NCI-H2081 (cell line): ENCODE measurements around the gene PRM2.
"Not testable (repeated sequence)": the region's sequence is repeated elsewhere in the genome, so short reads cannot be mapped to it uniquely, and the experiment has no call there.

Source experiments
- DNase-seq, 2 experiments: peaks; one replicate each; lab custom pipeline; 2025; lab: John Stamatoyannopoulos, UW

Gene PRM2

DNA sequence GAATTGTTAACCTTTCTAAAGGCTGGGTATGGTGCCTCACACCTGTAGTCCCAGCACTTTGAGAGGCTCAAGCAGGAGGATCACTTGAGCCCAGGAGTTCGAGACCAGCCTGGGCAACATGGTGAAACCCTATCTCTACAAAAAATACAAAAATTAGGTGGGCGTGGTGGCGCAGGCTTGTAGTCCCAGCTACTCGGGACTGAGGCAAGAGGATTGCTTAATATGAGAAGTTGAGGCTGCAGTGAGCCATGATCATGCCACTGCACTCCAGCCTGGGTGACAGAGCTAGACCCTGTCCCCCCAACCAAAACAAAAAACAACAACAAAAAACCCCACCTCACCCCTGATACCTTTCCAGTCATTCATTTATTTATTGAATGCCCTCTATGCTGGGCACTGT lies 13.4 kb upstream of the PRM2 start:
- DNase-seq: not testable (repeated sequence)

DNA sequence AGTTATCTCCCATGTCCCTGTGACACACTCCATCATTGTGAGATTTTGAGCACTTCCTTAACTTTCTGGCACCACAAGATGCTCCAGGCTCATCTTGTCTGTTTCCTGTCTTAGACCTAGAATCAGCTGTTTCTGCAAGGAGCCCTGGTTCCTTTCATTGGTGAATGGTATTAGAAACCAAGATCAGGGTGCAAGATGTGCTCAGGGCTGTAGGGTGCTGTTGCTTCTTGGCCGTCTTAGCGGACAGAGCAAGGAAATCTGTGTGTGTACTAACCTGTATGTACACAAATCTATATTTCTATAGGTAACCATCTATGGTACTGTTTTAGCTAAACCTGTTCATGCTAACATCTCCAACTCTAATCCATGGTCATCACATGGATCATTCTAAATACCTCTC lies 12.9 kb upstream of the PRM2 start:
- DNase-seq: no peak

DNA sequence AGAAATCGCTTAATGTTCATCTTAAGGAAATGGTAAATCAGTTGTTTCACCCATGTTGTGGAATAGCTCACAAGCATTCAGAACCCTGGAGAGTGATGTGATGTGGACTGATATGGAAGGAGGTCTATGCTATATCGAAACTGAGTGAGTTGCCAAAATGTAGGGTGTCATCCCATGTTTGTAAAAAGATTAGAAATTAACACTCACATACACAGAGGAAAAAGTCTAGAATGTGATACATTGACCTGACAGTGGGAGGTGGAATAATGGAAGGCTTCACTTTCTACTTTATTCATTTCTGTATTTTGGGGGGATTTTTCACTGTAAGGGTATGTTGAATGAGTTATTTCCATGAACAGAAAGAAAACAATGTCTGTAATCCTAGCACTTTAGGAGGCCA lies 9.6 kb upstream of the PRM2 start:
- no peak for DNase-seq

DNA sequence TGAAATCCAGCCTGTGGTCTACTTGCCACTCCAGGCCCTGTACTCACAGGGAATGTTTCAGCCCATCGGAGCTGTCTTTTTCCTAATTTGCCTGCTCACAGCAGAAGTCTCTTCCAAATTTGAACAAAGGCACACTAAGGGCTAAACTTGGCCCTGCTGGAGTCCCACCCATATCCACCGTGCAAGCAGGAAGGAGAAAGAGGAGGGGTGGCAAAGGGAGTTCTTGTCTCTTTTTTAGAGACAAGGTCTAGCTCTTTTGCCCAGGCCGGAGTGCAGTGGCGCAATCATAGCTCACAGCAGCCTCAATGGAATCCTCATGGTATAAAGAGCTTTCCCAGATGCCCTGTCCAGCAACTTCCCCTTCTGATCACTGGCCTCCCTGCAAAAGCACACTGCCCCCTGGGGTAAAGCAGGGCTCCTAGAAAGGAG lies 7.6 kb upstream of the PRM2 start:
- no peak for DNase-seq

DNA sequence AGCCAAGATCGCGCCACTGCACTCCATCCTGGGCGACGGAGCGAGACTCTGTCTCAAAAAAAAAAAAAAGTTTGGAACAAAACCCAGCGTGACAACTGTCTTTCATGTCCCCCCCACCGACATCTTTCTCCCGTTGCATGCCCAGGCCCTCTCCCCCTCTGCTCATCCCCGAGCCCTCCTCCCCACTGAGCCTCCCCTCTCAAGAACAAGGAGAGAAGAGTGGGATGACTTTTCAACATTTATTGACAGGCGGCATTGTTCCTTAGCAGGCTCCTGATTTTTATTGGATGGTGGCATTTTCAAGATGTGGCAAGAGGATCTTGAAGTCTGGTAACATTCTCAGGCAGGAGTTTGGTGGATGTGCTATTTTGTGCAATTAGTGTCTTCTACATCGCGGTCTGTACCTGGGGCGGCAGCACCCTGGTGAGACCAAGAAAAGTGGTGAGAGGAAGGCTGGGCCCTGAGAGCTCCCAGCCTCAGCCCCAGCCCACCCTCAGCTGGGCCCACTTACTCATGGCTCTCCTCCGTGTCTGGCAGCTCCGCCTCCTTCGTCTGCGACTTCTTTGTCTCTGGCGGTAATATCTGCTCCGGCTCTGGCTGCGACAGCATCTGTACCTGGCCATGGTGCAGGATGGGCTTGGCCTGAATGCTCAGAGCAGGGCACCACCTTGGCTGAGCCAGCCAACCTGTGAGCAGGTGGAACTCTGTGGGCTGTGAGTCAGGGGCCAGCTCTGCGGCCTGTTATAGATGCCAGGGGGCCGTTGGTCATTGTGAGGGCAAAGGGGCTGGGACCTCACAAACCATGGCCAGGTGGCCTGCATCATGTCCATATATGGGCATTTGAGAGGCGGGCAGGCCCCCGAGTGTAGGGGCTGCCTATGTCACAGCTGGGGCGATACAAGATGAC lies 4.6 kb upstream of the PRM2 start, which contains the start of gene PRM1:
PRM1 (minus strand) TSS at position 715 of the 907 bp plus-strand sequence; CDS start at position 623, 92 bp downstream.
- DNase-seq: no peak

DNA sequence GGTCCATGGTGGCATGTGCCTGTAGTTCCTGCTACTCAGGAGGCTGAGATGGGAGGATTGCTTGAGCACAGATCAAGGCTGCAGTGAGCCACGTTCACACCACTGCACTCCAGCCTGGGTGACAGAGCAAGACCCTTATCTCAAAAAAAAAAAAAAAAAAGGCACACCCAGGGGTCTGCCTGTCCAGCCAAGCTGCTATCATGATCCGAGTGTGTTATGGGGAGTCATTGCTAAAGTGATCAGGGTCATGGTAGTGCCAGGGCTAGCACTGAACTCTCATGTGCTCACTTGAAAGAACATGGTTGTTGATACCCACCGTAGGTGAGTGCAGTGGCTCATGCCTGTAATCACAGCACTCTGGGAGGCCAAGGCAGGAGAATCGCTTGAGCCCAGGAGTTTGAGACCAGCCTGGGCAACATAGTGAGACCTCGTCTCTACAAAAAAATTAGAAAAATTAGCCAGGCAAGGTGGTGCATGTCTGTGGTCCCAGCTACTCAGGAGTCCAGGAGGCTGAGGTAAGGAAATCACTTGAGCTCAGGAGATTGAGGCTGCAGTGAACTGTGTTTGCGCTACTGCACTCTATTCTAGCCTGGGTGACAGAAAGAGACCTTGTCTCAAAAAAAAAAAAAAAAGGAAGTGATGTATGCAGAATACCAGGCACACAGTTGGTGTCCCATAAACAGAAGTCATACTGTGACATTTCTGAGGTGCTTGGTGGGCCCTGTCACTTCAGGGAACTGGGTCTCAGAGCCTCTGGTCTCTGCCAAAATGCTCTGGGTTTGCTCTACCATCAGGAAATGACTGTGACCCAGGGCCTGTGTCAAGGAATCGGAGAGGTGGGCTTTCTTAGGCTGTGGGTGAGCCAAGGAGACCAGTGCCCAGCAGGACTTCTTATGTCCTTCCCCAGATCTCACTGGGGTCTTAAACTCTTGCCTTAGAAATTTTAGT lies 2.7 kb upstream of the PRM2 start:
- DNase-seq: no peak

DNA sequence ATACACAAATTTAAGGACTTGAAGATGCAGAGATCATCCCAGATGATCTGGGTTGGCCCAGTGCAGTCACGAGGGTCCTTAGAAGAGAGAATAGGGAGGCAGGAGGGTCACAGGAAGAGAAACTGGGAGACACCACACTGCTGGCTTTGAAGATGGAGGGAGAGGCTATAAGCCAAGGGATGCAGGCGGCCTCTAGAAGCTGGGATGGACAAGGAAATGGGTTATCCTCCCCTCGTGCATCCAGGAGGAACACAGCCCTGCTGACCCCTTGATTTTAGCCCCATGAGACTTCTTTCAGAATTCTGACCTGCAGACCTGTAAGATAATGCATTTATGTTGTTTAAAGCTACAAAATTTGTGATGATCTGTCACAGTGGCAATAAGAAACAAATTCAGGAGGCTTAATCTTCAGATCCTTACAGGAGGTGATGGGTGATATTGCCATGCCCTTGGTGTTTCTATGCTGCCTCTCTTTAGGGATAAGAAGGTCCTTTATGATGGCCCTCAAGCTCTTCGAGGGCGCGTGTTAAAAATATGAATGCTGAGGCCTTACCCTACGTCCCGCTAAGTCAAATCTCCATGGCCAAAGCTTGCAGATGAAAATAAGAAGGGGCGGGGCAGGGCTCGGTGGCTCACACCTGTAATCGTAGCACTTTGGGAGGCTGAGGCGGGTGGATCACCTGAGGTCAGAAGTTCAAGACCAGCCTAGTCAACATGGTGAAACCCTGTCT lies 1.5 kb upstream of the PRM2 start:
- DNase-seq: no peak

DNA sequence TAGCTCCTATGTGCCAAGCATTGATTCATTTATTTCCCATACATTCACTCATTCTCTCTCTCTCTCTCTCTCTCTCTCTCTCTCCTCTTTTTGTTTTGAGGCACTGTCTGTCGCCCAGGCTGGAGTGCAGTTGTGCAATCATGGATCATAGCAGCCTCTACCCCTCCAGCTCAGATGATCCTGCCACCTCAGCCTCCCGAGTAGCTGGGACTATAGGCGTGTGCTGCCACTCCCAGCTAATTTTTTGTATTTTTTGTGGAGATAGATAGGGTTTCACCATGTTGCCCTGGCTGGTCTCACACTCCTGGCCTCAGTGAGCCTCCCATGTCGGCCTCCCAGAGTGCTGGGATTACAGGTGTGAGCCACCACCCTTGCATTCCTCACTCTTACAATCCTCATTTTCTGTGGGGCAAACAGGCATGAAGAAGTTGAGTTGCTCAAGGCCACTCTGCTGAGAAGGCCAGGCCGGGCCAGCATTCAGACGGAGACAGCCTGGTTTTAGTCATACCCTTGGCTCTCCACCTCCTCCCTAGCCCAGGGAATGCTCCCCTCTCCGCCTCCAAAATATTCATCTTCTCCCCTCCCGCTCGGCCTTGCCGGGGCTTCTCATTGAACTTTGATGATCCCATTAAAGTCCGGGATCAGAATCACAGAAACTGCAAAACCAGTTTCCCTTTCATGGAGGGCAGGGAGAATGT lies 765 bp upstream of the PRM2 start:
- no peak for DNase-seq

DNA sequence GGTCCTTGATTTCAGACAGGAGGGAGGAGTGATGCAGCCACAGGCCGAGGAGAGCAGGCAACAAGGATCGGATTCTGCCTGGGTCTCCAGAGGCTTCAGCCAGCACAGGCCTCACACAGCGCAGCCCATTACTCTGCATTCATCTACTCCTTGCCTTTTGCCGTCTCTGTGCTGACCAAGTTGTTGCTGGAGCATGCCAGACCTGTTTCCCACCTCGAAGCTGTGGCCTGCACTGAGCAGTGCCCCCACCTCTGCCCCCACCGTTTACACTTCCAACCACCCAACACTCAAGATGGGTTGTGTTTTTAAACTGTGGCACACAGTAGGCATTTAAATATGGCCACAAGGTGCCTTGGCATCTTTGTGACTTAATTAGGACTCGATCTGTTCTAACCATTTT lies 1.3 kb downstream of the PRM2 start:
- DNase-seq: no peak

DNA sequence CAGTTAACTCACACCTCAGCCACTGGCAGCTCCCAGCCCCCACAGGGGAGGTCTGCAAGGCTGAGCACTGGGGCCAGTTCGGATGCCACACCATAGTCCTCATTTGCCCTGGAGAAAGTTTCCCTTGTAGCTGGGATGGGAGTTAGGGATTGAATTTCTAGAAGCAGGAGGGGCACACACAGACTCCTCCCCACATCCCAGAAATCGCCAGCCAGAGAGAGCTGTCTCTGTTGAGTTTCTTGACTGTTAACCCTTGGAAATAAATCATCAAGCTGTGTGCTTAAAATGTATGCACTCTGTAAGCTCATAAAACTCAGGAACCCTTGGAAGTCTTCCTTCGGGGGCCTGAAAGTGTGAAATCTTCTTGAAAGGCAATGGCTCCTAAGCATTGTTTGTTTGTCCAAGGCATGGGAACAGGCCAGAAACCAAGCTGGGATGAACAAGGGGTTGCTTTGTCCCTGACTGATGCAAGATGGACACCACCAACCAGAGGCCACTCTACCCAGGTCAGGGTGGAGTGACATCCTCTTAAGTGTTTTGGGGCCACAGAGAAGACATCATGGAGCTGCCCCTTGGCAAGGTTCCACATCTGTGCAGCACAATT lies 2.5 kb downstream of the PRM2 start:
- DNase-seq: no peak

DNA sequence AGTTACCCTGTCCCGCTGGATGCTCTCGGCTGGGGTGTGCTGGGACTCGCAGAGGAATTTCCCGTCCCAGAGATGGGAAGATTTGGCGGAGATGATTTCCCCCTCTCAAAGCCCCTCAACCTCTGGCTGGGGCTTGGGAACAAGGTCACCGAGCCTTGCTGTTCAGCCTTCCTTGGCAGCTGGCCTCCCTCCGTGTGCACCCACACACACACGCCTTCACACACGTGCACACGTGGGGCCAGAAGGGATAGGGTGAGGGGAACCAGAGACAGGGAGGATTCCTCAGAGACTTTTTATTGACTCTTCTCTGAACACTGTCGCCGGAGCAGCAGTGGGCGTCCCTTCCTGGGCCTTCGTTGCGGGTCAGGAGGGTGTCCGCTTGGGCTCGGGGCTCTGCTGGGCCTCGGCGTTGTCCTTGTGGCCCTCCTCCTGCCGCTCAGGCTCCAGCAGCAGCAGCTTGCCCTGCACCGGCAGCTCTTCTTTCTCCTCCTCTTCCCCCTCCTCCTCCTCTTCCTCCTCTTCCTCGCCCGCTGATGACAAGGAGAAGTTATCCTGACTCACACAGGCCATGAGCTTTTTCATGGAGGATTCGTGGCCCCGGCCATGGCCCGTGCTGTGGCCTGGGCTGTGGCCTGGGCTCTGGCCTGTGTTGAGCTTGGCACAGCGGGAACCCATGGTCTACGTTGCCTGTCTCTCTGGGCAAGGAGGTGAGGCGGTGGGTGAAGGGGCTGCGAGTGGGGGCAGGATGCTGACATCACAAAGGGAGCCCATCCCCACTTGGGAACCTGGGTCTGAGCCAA lies 3.2 kb downstream of the PRM2 start, which contains the start of gene PRM3:
PRM3 (minus strand) TSS at position 709 of the 800 bp plus-strand sequence; CDS start at position 675, 34 bp downstream.
- DNase-seq: no peak

DNA sequence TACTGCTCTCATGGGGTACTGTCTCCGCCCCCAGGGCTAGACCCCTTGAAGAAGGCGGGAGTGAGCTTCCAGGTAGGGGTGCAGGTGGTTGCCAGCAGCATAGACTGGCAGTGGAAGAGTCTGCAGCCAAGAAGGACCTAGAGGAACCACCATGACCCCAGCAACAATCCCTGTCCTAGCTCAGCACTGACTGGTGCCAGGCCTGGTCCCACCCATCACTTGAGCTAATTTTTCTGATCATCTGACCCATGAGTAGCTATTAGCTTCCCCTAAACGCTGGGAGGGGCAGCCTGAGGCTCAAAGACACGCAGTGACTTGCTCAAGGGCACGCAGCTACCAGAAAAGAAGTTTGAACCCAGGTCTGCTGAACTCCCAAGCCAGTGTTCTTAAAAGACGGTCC lies 3.8 kb downstream of the PRM2 start:
- DNase-seq: no peak

DNA sequence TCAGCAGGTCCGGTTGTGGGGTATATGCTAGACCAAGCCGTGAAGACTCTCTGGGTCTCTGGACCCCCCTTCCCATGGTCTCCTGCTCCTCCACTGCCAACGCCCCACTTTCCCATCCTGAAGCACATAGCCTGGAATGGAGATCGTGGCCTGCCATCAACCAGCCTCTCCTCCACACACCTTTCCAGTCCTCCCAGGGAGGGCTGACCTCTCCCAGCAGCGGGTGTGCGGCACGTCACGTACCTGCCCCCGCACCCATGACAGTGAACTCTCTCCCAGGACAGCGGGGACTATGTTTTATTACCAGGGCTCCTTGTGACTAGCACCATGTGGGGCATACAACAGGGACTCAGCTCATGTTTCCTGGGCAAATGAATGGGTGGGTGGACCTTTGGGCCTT lies 4.7 kb downstream of the PRM2 start:
- DNase-seq: no peak

DNA sequence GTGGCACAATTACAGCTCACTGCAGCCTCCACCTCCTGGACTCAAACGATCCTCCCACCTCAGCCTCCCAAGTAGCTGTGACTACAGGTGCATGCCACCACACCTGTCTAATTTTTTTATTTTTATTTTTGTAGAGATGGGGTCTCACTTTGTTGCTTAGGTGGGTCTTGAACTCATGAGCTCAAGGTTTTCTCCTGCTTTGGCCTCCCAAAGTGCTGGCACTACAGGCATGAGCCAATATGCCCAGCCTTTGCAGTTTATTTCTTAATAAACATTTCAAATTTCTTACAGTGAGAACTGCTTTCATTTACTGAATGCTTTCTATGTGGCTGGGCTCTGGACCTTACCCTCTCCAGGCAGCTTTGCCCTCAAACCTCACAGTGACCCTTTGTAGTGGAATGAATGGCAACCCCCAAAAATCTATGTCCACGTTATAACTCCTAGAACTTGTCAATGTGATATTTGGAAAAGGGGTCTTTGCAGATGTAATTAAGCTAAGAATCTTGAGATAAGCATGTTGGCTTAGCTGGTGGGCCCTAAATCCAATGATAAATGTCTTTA lies 5.6 kb downstream of the PRM2 start:
- no peak for DNase-seq

DNA sequence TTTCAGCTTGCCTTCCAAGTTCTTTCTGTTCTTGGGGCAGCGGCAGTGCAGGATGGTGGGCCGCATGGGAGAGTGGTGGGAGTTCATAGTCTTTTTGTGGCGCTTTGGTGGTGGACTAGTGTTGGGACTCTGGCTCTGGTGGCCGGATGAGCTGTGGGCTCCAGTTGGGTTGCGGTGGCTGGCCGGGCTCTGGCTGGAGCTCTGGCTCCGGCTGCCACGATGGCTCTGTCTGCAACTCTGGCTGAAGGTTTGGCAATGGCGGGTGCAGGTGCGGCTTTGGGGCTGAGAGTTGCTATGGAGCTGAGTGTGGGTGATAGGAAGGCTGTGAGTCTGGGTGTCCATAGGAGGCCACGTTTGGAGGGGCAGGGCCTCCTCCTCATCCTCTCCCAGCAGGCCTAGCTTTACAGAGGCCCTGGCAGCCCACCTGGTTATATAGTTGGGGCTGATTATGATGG lies 7.3 kb downstream of the PRM2 start, which contains the start of gene TNP2:
TNP2 (minus strand) TSS at position 405 of the 455 bp plus-strand sequence; CDS start at position 342, 63 bp downstream.
- DNase-seq: no peak

DNA sequence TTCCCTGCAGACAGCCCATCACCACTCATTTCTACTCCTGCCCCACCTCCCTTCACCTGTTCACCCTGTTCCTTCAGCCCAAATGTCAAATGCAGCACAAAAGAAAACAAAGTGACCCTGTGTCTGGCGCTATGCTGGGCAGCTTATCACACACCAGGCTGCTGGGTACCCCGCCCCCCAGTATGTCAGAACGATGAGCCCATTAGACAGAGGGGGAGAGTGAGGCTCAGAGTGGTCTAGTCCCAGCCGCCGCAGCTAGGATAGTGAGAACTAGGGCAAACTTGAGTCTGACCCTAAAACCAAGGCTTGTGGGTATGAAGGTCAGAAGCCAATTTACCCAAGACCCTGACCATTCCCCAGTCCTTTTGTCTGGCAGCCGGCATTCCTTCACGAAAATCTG lies 11.2 kb downstream of the PRM2 start:
- DNase-seq: no peak

DNA sequence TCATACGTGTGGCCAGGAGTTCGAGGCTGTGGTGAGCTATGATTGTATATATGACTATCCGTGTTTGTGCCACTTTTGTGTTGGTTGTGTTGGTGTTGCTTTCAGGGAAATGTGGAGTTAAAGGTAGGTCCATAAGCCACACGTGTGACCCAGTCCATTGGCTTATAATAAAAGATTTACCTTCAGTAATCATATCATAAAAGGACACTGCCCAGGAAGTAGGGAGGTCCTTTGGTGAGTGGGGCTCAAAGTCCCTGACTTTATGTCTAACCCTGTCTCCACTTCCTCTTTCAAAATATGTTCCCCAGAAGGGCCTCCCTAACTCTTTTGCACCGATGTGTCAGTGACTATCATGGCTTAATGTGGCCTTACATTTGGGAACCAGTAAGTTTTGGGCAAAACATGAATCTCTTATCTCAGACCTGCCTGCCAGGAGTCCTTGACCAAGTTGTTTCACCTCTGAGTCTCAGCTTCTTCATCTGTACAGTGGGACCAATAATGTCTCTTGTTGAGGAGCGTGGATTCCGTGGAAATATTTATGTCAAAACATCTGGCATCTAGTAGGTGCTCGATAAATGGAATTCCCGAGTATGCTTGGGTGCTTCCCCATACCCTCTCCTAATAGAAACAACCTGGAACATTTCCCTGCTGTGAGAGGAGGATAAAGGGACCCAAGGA lies 12.0 kb downstream of the PRM2 start:
- DNase-seq: no peak

DNA sequence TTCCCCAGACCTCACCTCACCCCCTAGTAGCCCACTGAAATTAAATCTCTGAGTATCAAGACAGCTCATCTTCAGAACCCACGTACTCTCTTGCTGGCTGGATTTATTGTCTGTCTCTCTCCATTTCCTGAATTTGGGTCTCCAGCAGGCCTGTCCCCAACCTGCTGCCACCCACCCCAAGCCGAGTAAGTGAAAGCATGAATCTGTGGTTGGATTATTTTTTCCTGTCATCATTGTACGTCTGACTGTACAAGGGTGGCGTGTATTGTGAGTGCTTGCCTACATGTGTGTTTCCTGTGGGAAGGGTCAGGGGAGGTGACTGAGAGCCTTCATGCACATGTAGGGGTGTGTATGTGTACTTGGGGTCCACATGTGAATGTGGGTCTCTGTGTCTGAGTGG lies 12.5 kb downstream of the PRM2 start:
- DNase-seq: no peak

DNA sequence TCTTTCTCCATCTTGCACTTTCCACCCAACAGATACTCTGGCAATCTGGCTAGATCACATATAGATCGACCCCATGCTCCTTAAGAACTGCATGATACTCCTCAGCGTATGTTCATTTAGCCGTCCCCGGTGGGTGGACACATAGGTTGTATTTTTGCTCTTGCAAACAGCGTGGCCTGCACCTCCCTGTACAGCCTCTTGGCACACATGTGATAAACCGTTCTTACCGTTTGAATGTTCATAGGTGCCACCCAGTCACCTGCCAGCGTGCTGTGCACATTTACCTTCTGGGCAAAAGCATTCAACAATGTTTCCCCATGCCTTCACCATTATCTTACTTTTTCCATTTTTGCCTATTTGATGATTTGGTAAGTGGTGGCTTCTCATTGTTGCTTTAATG lies 13.4 kb downstream of the PRM2 start:
- DNase-seq: no peak
